SU-DHL-6 (cell line): ENCODE results near the gene RNF19B.

ENCODE experiments used
- CTCF ChIP-seq: fragments of 200-600 bp; sonication (generic); IDR thresholded peaks from one replicate; pipeline ENCODE4 v1.5.1; 2017; ENCODE audit warnings: antibody characterized with exemption, mild to moderate bottlenecking, low read length, moderate library complexity; ENCODE audit not compliant: insufficient read depth, poor library complexity, severe bottlenecking
- EZH2phosphoT487 ChIP-seq: fragments of 200-600 bp; sonication (generic), shearing (Covaris generic); conservative IDR thresholded peaks from 2 replicates; pipeline ENCODE4 v1.6.1; 2018; ENCODE audit warnings: mild to moderate bottlenecking, antibody characterized with exemption, low read length, moderate library complexity, mixed read lengths

DNA sequence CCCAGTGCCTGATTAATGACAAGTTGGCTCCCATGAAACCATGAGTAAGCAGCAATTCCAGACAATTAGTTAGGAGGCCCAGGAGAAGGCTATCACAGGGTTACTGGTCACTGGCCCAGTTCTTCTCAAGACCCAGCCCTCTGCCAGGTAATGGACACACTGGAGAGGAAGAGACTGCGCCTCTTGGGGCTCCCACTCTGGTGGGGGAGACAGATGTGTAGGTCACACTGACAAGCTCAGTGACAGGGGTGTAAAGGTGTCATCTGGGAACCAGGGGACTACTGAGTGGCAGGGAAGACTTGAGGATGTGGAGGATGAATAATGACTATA is 73.4 kb downstream of the RNF19B start:
- TF ChIP-seq CTCF (no peak), EZH2phosphoT487 (no peak)
